Loucy (cell line): ENCODE data around the gene WNK2.

ENCODE experiments used
- EZH2phosphoT487 ChIP-seq: fragments of 200-600 bp; IDR thresholded peaks from 2 replicates; pipeline ENCODE4 v1.6.1; 2018; ENCODE audit warnings: antibody characterized with exemption, mild to moderate bottlenecking, moderate library complexity, borderline replicate concordance
- TF ChIP-seq, protein P1 (sequence below): fragments of 200-600 bp; sonication (generic); conservative IDR thresholded peaks from 2 replicates; pipeline ENCODE4 v1.5.1; 2014; ENCODE audit warnings: mild to moderate bottlenecking, antibody characterized with exemption, low read length

GRCh38 chr9:93255494-93255867, 71.5 kb downstream of the WNK2 start:
- TF ChIP-seq, protein P1, sequence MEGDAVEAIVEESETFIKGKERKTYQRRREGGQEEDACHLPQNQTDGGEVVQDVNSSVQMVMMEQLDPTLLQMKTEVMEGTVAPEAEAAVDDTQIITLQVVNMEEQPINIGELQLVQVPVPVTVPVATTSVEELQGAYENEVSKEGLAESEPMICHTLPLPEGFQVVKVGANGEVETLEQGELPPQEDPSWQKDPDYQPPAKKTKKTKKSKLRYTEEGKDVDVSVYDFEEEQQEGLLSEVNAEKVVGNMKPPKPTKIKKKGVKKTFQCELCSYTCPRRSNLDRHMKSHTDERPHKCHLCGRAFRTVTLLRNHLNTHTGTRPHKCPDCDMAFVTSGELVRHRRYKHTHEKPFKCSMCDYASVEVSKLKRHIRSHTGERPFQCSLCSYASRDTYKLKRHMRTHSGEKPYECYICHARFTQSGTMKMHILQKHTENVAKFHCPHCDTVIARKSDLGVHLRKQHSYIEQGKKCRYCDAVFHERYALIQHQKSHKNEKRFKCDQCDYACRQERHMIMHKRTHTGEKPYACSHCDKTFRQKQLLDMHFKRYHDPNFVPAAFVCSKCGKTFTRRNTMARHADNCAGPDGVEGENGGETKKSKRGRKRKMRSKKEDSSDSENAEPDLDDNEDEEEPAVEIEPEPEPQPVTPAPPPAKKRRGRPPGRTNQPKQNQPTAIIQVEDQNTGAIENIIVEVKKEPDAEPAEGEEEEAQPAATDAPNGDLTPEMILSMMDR, result no peak
- TF ChIP-seq EZH2phosphoT487, result no peak
